H1 (cell line): ENCODE measurements around the gene ANGPTL2. TPM values are rescaled to one million over a fixed set of nuclear protein-coding genes. Genes with fewer than 3 reads are reported as not detected.

Experiments used
- CTCF ChIA-PET: fragments of 300-600 bp; sonication (Branson Sonifier 250); formaldehyde crosslinking; loops from one replicate; lab custom pipeline; 2021; ENCODE audit not compliant: partially characterized antibody; lab: Charles Lee
- POLR2A ChIA-PET: fragments of 300-600 bp; sonication (Branson Sonifier 250); formaldehyde crosslinking; loops from one replicate; lab custom pipeline; 2021; ENCODE audit warnings: inconsistent platforms; ENCODE audit not compliant: partially characterized antibody; lab: Charles Lee
- DNase-seq, 2 experiments: peaks; one replicate each; pipeline versions ENCODE4 v3.0.0 to v3.0.0-alpha.2; 2010 to 2022; ENCODE audit warnings: low spot score in 2 of 2, low read depth in 1 of 2, mixed read lengths in 1 of 2
- FAIRE-seq: peaks from 2 replicates; lab custom pipeline; 2011; peaks lifted over from hg19 to GRCh38; lab: Jason Lieb, UNC
- H2AFZ ChIP-seq: 2 replicates; pipeline ENCODE4 v1.8.1; 2012; ENCODE audit warnings: low read length, inconsistent platforms
- H2AK5ac ChIP-seq: 2 replicates; pipeline ENCODE4 v1.6.1; 2013; ENCODE audit warnings: low read depth, low read length
- H2BK120ac ChIP-seq: replicated peaks from 2 replicates; pipeline ENCODE3; 2013; ENCODE audit warnings: low read depth, low read length, inconsistent platforms
- H2BK12ac ChIP-seq: 2 replicates; pipeline ENCODE4 v1.6.1; 2013; ENCODE audit warnings: low read depth, low read length
- H2BK15ac ChIP-seq: 2 replicates; pipeline ENCODE4 v1.6.1; 2013; ENCODE audit warnings: low read length
- H2BK20ac ChIP-seq: 2 replicates; pipeline ENCODE4 v1.6.1; 2013; ENCODE audit warnings: low read length
- H2BK5ac ChIP-seq: 2 replicates; pipeline ENCODE4 v1.6.1; 2013; ENCODE audit warnings: low read depth, low read length
- H3K14ac ChIP-seq: 2 replicates; pipeline ENCODE4 v1.6.1; 2013; ENCODE audit warnings: inconsistent platforms; ENCODE audit not compliant: insufficient read length
- H3K18ac ChIP-seq: 2 replicates; pipeline ENCODE4 v1.6.1; 2013; ENCODE audit warnings: low read length; ENCODE audit errors: extremely low read depth
- H3K23ac ChIP-seq: 2 replicates; pipeline ENCODE4 v1.6.1; 2013; ENCODE audit warnings: inconsistent platforms; ENCODE audit not compliant: insufficient read length
- H3K23me2 ChIP-seq: 2 replicates; pipeline ENCODE4 v1.6.1; 2013; ENCODE audit warnings: low read depth, low read length
- H3K27ac ChIP-seq: 2 replicates; pipeline ENCODE4 v1.6.1; 2011; ENCODE audit warnings: low read depth, low read length, inconsistent platforms
- H3K27me3 ChIP-seq, 4 experiments: replicated peaks in 1 of 4; 1 replicate in 1 of 4; 2 replicates in 3 of 4; pipeline versions ENCODE4 v1.6.1 to v1.8.1; 2011 to 2013; ENCODE audit warnings: low read length in 3 of 4, mild to moderate bottlenecking in 3 of 4, inconsistent platforms in 2 of 4, mixed read lengths in 2 of 4, moderate library complexity in 1 of 4; ENCODE audit not compliant: control insufficient read depth in 3 of 4, insufficient read depth in 3 of 4; ENCODE audit errors: extremely low read depth in 1 of 4
- H3K36me3 ChIP-seq, 4 experiments: 2 replicates each; pipeline versions ENCODE4 v1.6.1 to v1.8.1; 2011 to 2013; ENCODE audit warnings: mild to moderate bottlenecking in 4 of 4, low read length in 3 of 4, moderate library complexity in 2 of 4, control low read depth in 1 of 4, inconsistent platforms in 1 of 4; ENCODE audit not compliant: insufficient read depth in 4 of 4, control insufficient read depth in 2 of 4
- H3K4ac ChIP-seq: replicated peaks from 2 replicates; pipeline ENCODE3; 2013; ENCODE audit warnings: low read length, low read depth, mixed read lengths, inconsistent platforms; ENCODE audit not compliant: insufficient read length
- H3K4me1 ChIP-seq, 4 experiments: replicated peaks in 1 of 4; 1 replicate in 1 of 4; 2 replicates in 3 of 4; pipeline versions ENCODE4 v1.6.1 to v1.8.1; 2011 to 2013; ENCODE audit warnings: low read length in 3 of 4, inconsistent platforms in 2 of 4, mixed read lengths in 1 of 4; ENCODE audit not compliant: insufficient read depth in 4 of 4, control insufficient read depth in 3 of 4
- H3K4me2 ChIP-seq, 2 experiments: 2 replicates each; pipeline versions ENCODE4 v1.6.1 to v1.8.1; 2011 to 2013; ENCODE audit warnings: low read depth in 2 of 2, low read length in 2 of 2, control low read depth in 1 of 2, inconsistent platforms in 1 of 2, mild to moderate bottlenecking in 1 of 2; ENCODE audit not compliant: insufficient read depth in 1 of 2
- H3K4me3 ChIP-seq, 4 experiments: fragments of 200-600, 300-600 bp in 1 of 4; sonication (generic), shearing (Covaris generic), sonication (Bioruptor Twin) in 1 of 4; 2 replicates each; pipeline versions ENCODE4 v1.5.1 to v1.8.1; 2011 to 2016; ENCODE audit warnings: low read length in 4 of 4, low read depth in 3 of 4, control low read depth in 2 of 4, inconsistent platforms in 2 of 4, mild to moderate bottlenecking in 2 of 4, mixed read lengths in 1 of 4, moderate library complexity in 1 of 4; ENCODE audit not compliant: insufficient read depth in 2 of 4; ENCODE audit errors: extremely low read depth in 1 of 4
- H3K56ac ChIP-seq: replicated peaks from 2 replicates; pipeline ENCODE3; 2013; ENCODE audit warnings: low read depth, mild to moderate bottlenecking, mixed read lengths, low read length, inconsistent platforms; ENCODE audit not compliant: insufficient read length
- H3K79me1 ChIP-seq: 2 replicates; pipeline ENCODE4 v1.6.1; 2013; ENCODE audit warnings: low read depth, low read length, control low read depth
- H3K79me2 ChIP-seq, 2 experiments: 2 replicates each; pipeline versions ENCODE4 v1.6.1 to v1.8.1; 2012 to 2013; ENCODE audit warnings: low read length in 2 of 2, mild to moderate bottlenecking in 2 of 2, inconsistent platforms in 1 of 2; ENCODE audit not compliant: insufficient read depth in 2 of 2, control insufficient read depth in 1 of 2
- H3K9ac ChIP-seq, 4 experiments: replicated peaks in 1 of 4; 1 replicate in 1 of 4; 2 replicates in 3 of 4; pipeline versions ENCODE4 v1.6.1 to v1.8.1; 2011 to 2013; ENCODE audit warnings: low read depth in 3 of 4, low read length in 3 of 4, control low read depth in 2 of 4, mild to moderate bottlenecking in 2 of 4, moderate library complexity in 2 of 4, inconsistent platforms in 1 of 4; ENCODE audit errors: extremely low read depth in 1 of 4
- H3K9me3 ChIP-seq, 2 experiments: 2 replicates each; pipeline versions ENCODE4 v1.6.1 to v1.8.1; 2012 to 2013; ENCODE audit warnings: mild to moderate bottlenecking in 2 of 2, moderate library complexity in 2 of 2, control low read depth in 1 of 2, inconsistent platforms in 1 of 2, low read depth in 1 of 2, low read length in 1 of 2, mixed read lengths in 1 of 2; ENCODE audit not compliant: insufficient read depth in 2 of 2
- H4K20me1 ChIP-seq, 2 experiments: replicated peaks in 1 of 2; 2 replicates each; pipeline versions ENCODE3 to v1.8.1; 2011 to 2013; ENCODE audit warnings: inconsistent platforms in 2 of 2, low read length in 2 of 2, mild to moderate bottlenecking in 1 of 2; ENCODE audit not compliant: insufficient read depth in 2 of 2, control insufficient read depth in 1 of 2
- H4K5ac ChIP-seq: 2 replicates; pipeline ENCODE4 v1.6.1; 2013; ENCODE audit warnings: low read length, low read depth, mixed read lengths, inconsistent platforms; ENCODE audit not compliant: insufficient read length
- H4K8ac ChIP-seq: 2 replicates; pipeline ENCODE4 v1.8.0; 2013; ENCODE audit warnings: mild to moderate bottlenecking, moderate library complexity, low read length, inconsistent platforms; ENCODE audit not compliant: insufficient read depth; ENCODE audit errors: extremely low read depth
- H4K91ac ChIP-seq: replicated peaks from 2 replicates; pipeline ENCODE3; 2013; ENCODE audit warnings: low read length, mixed read lengths, inconsistent platforms; ENCODE audit not compliant: insufficient read length
- CHD2 ChIP-seq: IDR thresholded peaks from 2 replicates; pipeline ENCODE4 v1.6.1; 2012; ENCODE audit warnings: low read length, improper control_type of control experiment
- RAD21 ChIP-seq, 2 experiments: IDR thresholded peaks in 1 of 2; conservative IDR thresholded peaks in 1 of 2; 2 replicates each; pipeline ENCODE4 v1.6.1; 2011; ENCODE audit warnings: low read depth in 2 of 2, low read length in 2 of 2, improper control_type of control experiment in 1 of 2, inconsistent platforms in 1 of 2, mild to moderate bottlenecking in 1 of 2, moderate library complexity in 1 of 2
- SP1 ChIP-seq: IDR thresholded peaks from 2 replicates; pipeline ENCODE4 v1.6.1; 2011; ENCODE audit warnings: low read depth, low read length
- YY1 ChIP-seq: IDR thresholded peaks from 2 replicates; pipeline ENCODE4 v1.6.1; 2011; ENCODE audit warnings: low read depth, mild to moderate bottlenecking, low read length
- WGBS, 2 experiments: shearing (Covaris generic) in 1 of 2; methylation state at CpG; one replicate each; pipeline versions ENCODE4 v1.1.6 to v1.1.7; 2013 to 2015; ENCODE audit warnings: low lambda C conversion rate in 2 of 2, mixed read lengths in 2 of 2, inconsistent platforms in 1 of 2, low coverage in 1 of 2, missing lambda C conversion rate in 1 of 2; ENCODE audit not compliant: insufficient replicate concordance in 2 of 2, insufficient coverage in 1 of 2, insufficient read length in 1 of 2; ENCODE audit errors: extremely low coverage in 1 of 2, missing lambda C conversion rate in 1 of 2; 5-methylcytosine and 5-hydroxymethylcytosine counted together
- polyA plus RNA-seq, 7 experiments: library from polyadenylated mRNA; depleted of rRNA in 3 of 7; stranded (reverse) in 5 of 7; unstranded in 2 of 7; fragments of >200 nt in 5 of 7; fragments of 200-250 nt in 2 of 7; gene quantifications; 1 replicate in 5 of 7; 2 replicates in 1 of 7; 4 replicates in 1 of 7; pipeline versions ENCODE4 v1.2.1 to v1.2.3, GENCODE V29; 2011 to 2013; ENCODE audit warnings: missing spikeins in 2 of 7, mixed read lengths in 2 of 7
- total RNA-seq: library from RNA; stranded (reverse); fragmentation: NEBNext Ultra II Directional; extraction: Animal tissue kit (Norgen Biotek cat#: 25700); gene quantifications from 2 replicates; pipeline ENCODE4 v1.2.1, GENCODE V29; 2021
- TF ChIP-seq, protein P1 (sequence below), 3 experiments: IDR thresholded peaks; 1 replicate in 2 of 3; 2 replicates in 1 of 3; pipeline versions ENCODE4 v1.5.1 to v1.6.1; 2011; ENCODE audit warnings: low read length in 3 of 3, mild to moderate bottlenecking in 3 of 3, inconsistent platforms in 2 of 3, low read depth in 1 of 3, moderate library complexity in 1 of 3; ENCODE audit not compliant: insufficient read depth in 1 of 3; ENCODE audit errors: control extremely low read depth in 1 of 3

The ANGPTL2 gene
- total and polyA plus RNA-seq, 2 of the 8 experiments (the other 6 are each of a cell fraction or from before 2014, with no cell fraction given): 9.0 to 10.6 TPM

DNA sequence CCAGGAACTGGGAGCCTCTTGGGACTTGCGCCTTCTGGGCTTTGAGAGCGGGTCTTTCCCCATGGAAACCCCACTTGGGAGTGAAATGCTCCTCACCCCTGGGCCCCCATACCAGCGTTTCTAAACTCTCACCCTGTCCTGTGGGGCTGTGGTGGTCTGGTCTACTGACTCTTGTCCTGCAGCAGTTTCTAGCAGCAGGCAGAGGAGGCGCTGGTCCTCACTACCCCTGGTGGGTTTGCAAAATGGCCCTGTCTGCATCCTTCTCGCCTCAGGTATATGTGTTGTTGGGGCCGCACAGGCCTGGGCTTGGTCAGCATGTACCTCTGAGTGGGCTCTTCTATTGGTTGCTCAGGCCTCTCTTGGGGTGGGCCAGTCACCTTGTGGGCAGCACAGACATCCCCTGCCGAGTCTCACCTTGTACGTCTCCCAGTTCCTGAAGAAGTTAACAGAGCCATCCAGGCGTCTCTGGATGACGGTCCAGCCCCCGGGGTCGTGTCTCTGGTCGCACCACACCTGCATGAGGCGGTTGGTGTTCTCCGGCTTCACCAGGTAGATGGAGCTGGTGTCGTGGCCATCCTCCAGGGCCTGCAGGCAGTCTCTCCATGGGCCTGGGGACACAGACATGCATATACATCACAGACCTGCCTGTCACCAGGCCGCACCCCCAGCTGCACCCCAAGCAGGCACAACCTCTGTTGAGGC lies 29.0 kb downstream of the ANGPTL2 start:
- no peak overlapping the region for H3K56ac ChIP-seq
- no peak overlapping the region for H2BK5ac ChIP-seq
- H3K9ac ChIP-seq: no peak overlapping the region
- H3K4me3 ChIP-seq: no peak overlapping the region
- H4K91ac ChIP-seq: no peak overlapping the region
- no peak overlapping the region for H3K4me2 ChIP-seq
- WGBS, 2 experiments: 96% methylated on average over 17 of the region's 17 CpGs; no CpG with 5 or more reads in 1 of the 2 experiments
- no peak overlapping the region for H3K18ac ChIP-seq
- H3K79me2 ChIP-seq: no peaks in the 10 kb centered on the region
- H2BK12ac ChIP-seq: no peak overlapping the region
- TF ChIP-seq, protein P1, sequence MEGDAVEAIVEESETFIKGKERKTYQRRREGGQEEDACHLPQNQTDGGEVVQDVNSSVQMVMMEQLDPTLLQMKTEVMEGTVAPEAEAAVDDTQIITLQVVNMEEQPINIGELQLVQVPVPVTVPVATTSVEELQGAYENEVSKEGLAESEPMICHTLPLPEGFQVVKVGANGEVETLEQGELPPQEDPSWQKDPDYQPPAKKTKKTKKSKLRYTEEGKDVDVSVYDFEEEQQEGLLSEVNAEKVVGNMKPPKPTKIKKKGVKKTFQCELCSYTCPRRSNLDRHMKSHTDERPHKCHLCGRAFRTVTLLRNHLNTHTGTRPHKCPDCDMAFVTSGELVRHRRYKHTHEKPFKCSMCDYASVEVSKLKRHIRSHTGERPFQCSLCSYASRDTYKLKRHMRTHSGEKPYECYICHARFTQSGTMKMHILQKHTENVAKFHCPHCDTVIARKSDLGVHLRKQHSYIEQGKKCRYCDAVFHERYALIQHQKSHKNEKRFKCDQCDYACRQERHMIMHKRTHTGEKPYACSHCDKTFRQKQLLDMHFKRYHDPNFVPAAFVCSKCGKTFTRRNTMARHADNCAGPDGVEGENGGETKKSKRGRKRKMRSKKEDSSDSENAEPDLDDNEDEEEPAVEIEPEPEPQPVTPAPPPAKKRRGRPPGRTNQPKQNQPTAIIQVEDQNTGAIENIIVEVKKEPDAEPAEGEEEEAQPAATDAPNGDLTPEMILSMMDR (IDR thresholded peaks at IDR 0.05; ENCODE audit: control extremely low read depth in 1 of 3, insufficient read depth in 1 of 3, low read depth in 1 of 3, low read length in 3 of 3): peak; percentile 31 to 54 (median 53); a peak in 3 of 4 replicates
- no peak for TF ChIP-seq SP1
- no peak for TF ChIP-seq CHD2
- peak; percentile 13 to 32; a peak in 2 of 4 replicates for TF ChIP-seq RAD21 (IDR thresholded peaks at IDR 0.05 in 1 of 2, conservative IDR thresholded peaks at IDR 0.05 in 1 of 2; ENCODE audit: low read depth in 2 of 2, low read length in 2 of 2)
- peak; percentile 48; the same call in 1 of the 2 replicates for TF ChIP-seq YY1
- H3K14ac ChIP-seq: no peak overlapping the region
- H3K27ac ChIP-seq: no peak overlapping the region
- no peak overlapping the region for H2BK20ac ChIP-seq
- H4K8ac ChIP-seq: no peak overlapping the region
- H2BK120ac ChIP-seq: no peak overlapping the region
- no peaks in the 10 kb centered on the region for H3K9me3 ChIP-seq
- no peaks in the 10 kb centered on the region for H3K27me3 ChIP-seq
- H4K20me1 ChIP-seq: peaks cover 0 to 2% of the 10 kb centered on the region in 2 experiments
- no peaks in the 10 kb centered on the region for H3K36me3 ChIP-seq
- H3K79me1 ChIP-seq: no peaks in the 10 kb centered on the region
- CTCF ChIA-PET: interaction anchor here (0.8 to 2.2 kb wide), 9 partner anchors 10 to 311 kb away, joined by 3 to 9 read pairs (median 3); no protein-coding TSS in a partner anchor
- H3K23ac ChIP-seq: no peak overlapping the region
- no peak overlapping the region for H4K5ac ChIP-seq
- DNase-seq (no peak), FAIRE-seq (no peak)
- H3K4ac ChIP-seq: no peak overlapping the region
- H2AK5ac ChIP-seq: no peak overlapping the region
- POLR2A ChIA-PET: interaction anchor here (0.7 kb wide), 1 partner anchor 11 kb away, joined by 3 read pairs; no protein-coding TSS in a partner anchor
- H3K23me2 ChIP-seq: no peaks in the 10 kb centered on the region
- no peaks in the 10 kb centered on the region for H3K4me1 ChIP-seq
- no peak overlapping the region for H2BK15ac ChIP-seq
- no peak overlapping the region for H2AFZ ChIP-seq
